SK-N-SH (cell line): Measurements from ENCODE around the gene HEPH. TPM values are rescaled to one million over a fixed set of nuclear protein-coding genes. Genes with fewer than 3 reads are reported as not detected.

ENCODE experiments used
- CTCF ChIA-PET: fragments of 300-600, 350-600 bp; formaldehyde crosslinking; extraction: SDS; loops from one replicate; lab custom pipeline; 2021; lab: Yijun Ruan, JAX
- POLR2A ChIA-PET: fragments of 350-600 bp; sonication (Branson Sonifier 250); formaldehyde crosslinking; extraction: SDS; loops from one replicate; lab custom pipeline; 2020; ENCODE audit warnings: antibody characterized with exemption, inconsistent platforms; lab: Yijun Ruan, JAX
- DNase-seq: peaks from one replicate; pipeline ENCODE4 v3.0.0; 2012
- H2AFZ ChIP-seq: fragments of 200-600 bp; sonication (generic); 2 replicates; pipeline ENCODE4 v1.8.1; 2016; ENCODE audit warnings: antibody characterized with exemption, mild to moderate bottlenecking, low read depth
- H3F3A ChIP-seq: fragments of 200-600 bp; sonication (generic); replicated peaks from 2 replicates; pipeline ENCODE3; 2016; ENCODE audit warnings: antibody characterized with exemption, mild to moderate bottlenecking; ENCODE audit not compliant: insufficient read depth
- H3K27ac ChIP-seq, 2 experiments: fragments of 200-500 bp in 1 of 2; fragments of 200-600 bp in 1 of 2; sonication (Bioruptor generic) in 1 of 2; sonication (generic), shearing (Covaris generic) in 1 of 2; 2 replicates each; pipeline versions ENCODE4 v1.5.1 to v1.6.1; 2014 to 2016; ENCODE audit warnings: low read depth in 2 of 2, inconsistent platforms in 1 of 2, low read length in 1 of 2, mild to moderate bottlenecking in 1 of 2, mixed read lengths in 1 of 2
- H3K27me3 ChIP-seq: fragments of 200-600 bp; sonication (generic), shearing (Covaris generic); 2 replicates; pipeline ENCODE4 v1.6.1; 2016; ENCODE audit warnings: mixed run types; ENCODE audit not compliant: insufficient read depth
- H3K36me3 ChIP-seq, 2 experiments: fragments of 200-500 bp in 1 of 2; fragments of 200-600 bp in 1 of 2; sonication (Bioruptor generic) in 1 of 2; sonication (generic) in 1 of 2; replicated peaks in 1 of 2; 2 replicates each; pipeline versions ENCODE3 to v1.5.1; 2014 to 2016; ENCODE audit warnings: low read length in 1 of 2, mild to moderate bottlenecking in 1 of 2; ENCODE audit not compliant: insufficient read depth in 2 of 2, control insufficient read depth in 1 of 2
- H3K4me1 ChIP-seq, 2 experiments: fragments of 200-500 bp in 1 of 2; fragments of 200-600 bp in 1 of 2; sonication (Bioruptor generic) in 1 of 2; sonication (generic), shearing (Covaris generic) in 1 of 2; 2 replicates each; pipeline versions ENCODE4 v1.5.1 to v1.6.1; 2014 to 2016; ENCODE audit warnings: low read depth in 1 of 2, low read length in 1 of 2, mixed run types in 1 of 2; ENCODE audit not compliant: insufficient read depth in 2 of 2, control insufficient read depth in 1 of 2
- H3K4me2 ChIP-seq: fragments of 200-600 bp; sonication (generic), shearing (Covaris generic); 2 replicates; pipeline ENCODE4 v1.6.1; 2017; ENCODE audit warnings: mixed run types
- H3K4me3 ChIP-seq, 2 experiments: fragments of 200-500 bp in 1 of 2; fragments of 200-600 bp in 1 of 2; sonication (Bioruptor generic) in 1 of 2; sonication (generic), shearing (Covaris generic) in 1 of 2; 2 replicates each; pipeline versions ENCODE4 v1.5.1 to v1.8.1; 2014 to 2016; ENCODE audit warnings: low read depth in 2 of 2, inconsistent platforms in 1 of 2, low read length in 1 of 2, mild to moderate bottlenecking in 1 of 2, mixed read lengths in 1 of 2, moderate library complexity in 1 of 2
- H3K79me2 ChIP-seq: fragments of 200-600 bp; sonication (generic); 2 replicates; pipeline ENCODE4 v1.8.1; 2017; ENCODE audit warnings: mild to moderate bottlenecking; ENCODE audit not compliant: insufficient read depth
- H3K9ac ChIP-seq: fragments of 200-600 bp; sonication (generic); 2 replicates; pipeline ENCODE4 v1.6.1; 2017; ENCODE audit warnings: mixed run types
- H3K9me2 ChIP-seq: fragments of 200-600 bp; sonication (generic); 2 replicates; pipeline ENCODE4 v1.6.1; 2017; ENCODE audit warnings: mixed run types
- H3K9me3 ChIP-seq: fragments of 200-600 bp; sonication (generic); 2 replicates; pipeline ENCODE4 v1.6.1; 2017; ENCODE audit warnings: mixed run types, mild to moderate bottlenecking, moderate library complexity
- H4K20me1 ChIP-seq: fragments of 200-600 bp; sonication (generic); 2 replicates; pipeline ENCODE4 v1.6.1; 2017; ENCODE audit warnings: mild to moderate bottlenecking, mixed run types; ENCODE audit not compliant: insufficient read depth
- CHD2 ChIP-seq: fragments of 150-350 bp; IDR thresholded peaks from 2 replicates; pipeline ENCODE4 v1.6.1; 2018; ENCODE audit warnings: low read length; ENCODE audit not compliant: partially characterized antibody
- CTCF ChIP-seq: fragments of 200-600 bp; sonication (generic); IDR thresholded peaks from 2 replicates; pipeline ENCODE4 v1.6.1; 2017; ENCODE audit warnings: antibody characterized with exemption, mild to moderate bottlenecking, moderate library complexity
- EP300 ChIP-seq, 2 experiments: IDR thresholded peaks; 2 replicates each; pipeline versions ENCODE4 v1.4.0 to v1.6.1; 2012; ENCODE audit warnings: borderline replicate concordance in 1 of 2, low read depth in 1 of 2, low read length in 1 of 2
- EZH2phosphoT487 ChIP-seq: fragments of 200-600 bp; sonication (generic); IDR thresholded peaks from 2 replicates; pipeline ENCODE4 v1.6.1; 2017; ENCODE audit warnings: low read depth, mixed run types, mild to moderate bottlenecking, antibody characterized with exemption, moderate library complexity, borderline replicate concordance
- FOSL2 ChIP-seq: IDR thresholded peaks from 2 replicates; pipeline ENCODE4 v1.4.0; 2012; ENCODE audit warnings: low read depth, mild to moderate bottlenecking, moderate library complexity, borderline replicate concordance
- FOXM1 ChIP-seq: IDR thresholded peaks from 2 replicates; pipeline ENCODE4 v1.4.0; 2012; ENCODE audit warnings: low read depth, mild to moderate bottlenecking
- GABPA ChIP-seq: IDR thresholded peaks from 2 replicates; pipeline ENCODE4 v1.4.0; 2012; ENCODE audit warnings: low read depth, mild to moderate bottlenecking
- GATA2 ChIP-seq: sonication (generic); formaldehyde crosslinking; IDR thresholded peaks from 2 replicates; pipeline ENCODE4 v1.5.0; 2020; ENCODE audit warnings: mild to moderate bottlenecking, missing genetic modification reagents
- IRF3 ChIP-seq: fragments of 150-350 bp; IDR thresholded peaks from 2 replicates; pipeline ENCODE4 v1.6.1; 2016; ENCODE audit warnings: mild to moderate bottlenecking, low read depth, low read length
- MAX ChIP-seq: IDR thresholded peaks from 2 replicates; pipeline ENCODE4 v1.4.0; 2012; ENCODE audit warnings: low read depth
- PBX3 ChIP-seq: IDR thresholded peaks from 2 replicates; pipeline ENCODE4; 2012
- RAD21 ChIP-seq: IDR thresholded peaks from 2 replicates; pipeline ENCODE4 v1.6.1; 2012; ENCODE audit warnings: mild to moderate bottlenecking, low read length
- REST ChIP-seq: IDR thresholded peaks from 2 replicates; pipeline ENCODE4 v1.6.1; 2012; ENCODE audit warnings: mild to moderate bottlenecking, low read depth, low read length, moderate library complexity
- RFX5 ChIP-seq: IDR thresholded peaks from 2 replicates; pipeline ENCODE4 v1.6.1; 2012; ENCODE audit warnings: mild to moderate bottlenecking, improper control_type of control experiment, low read length
- RXRA ChIP-seq: IDR thresholded peaks from 2 replicates; pipeline ENCODE4 v1.4.0; 2012; ENCODE audit warnings: low read depth, mild to moderate bottlenecking, borderline replicate concordance
- TEAD4 ChIP-seq: IDR thresholded peaks from 2 replicates; pipeline ENCODE4 v1.4.0; 2012; ENCODE audit warnings: mild to moderate bottlenecking, borderline replicate concordance; ENCODE audit not compliant: insufficient read depth
- USF2 ChIP-seq: fragments of 150-350 bp; IDR thresholded peaks from 2 replicates; pipeline ENCODE4 v1.6.1; 2017; ENCODE audit warnings: antibody characterized with exemption, low read length, low read depth, borderline replicate concordance
- ZBTB33 ChIP-seq: IDR thresholded peaks from 2 replicates; pipeline ENCODE4 v1.4.0; 2012; ENCODE audit warnings: low read depth, borderline replicate concordance
- polyA plus RNA-seq, 3 experiments: library from polyadenylated mRNA; depleted of rRNA; stranded (reverse); fragments of >200 nt; gene quantifications; 2 replicates each; pipeline ENCODE4 v1.2.3, GENCODE V29; 2012

HEPH gene
- polyA plus RNA-seq, 1 of the 3 experiments (the other 2 are of a cell fraction): 8.6 TPM

- TF ChIP-seq REST (no peak), RXRA (no peak), CHD2 (no peak), ZBTB33 (no peak), FOXM1 (no peak), USF2 (no peak), EP300 (IDR thresholded peaks at IDR 0.05; ENCODE audit: borderline replicate concordance in 1 of 2, low read depth in 1 of 2, low read length in 1 of 2) (no peak), RAD21 (no peak)
Measured at GRCh38 chrX:66255359-66255967, 91.4 kb downstream of the HEPH start (continued).

- no peak for DNase-seq
- ChIA-PET CTCF (no interaction called here), POLR2A (no interaction called here)
- Histone ChIP-seq H3K36me3 (no peaks in the 10 kb centered on the region), H3K9ac (no peak overlapping the region), H3K4me1 (no peaks in the 10 kb centered on the region), H3K27ac (no peak overlapping the region), H3K9me3 (no peaks in the 10 kb centered on the region), H3K79me2 (no peaks in the 10 kb centered on the region), H2AFZ (no peak overlapping the region), H3K4me3 (no peak overlapping the region), H3K9me2 (no peaks in the 10 kb centered on the region), H3F3A (no peaks in the 10 kb centered on the region), H4K20me1 (no peaks in the 10 kb centered on the region), H3K27me3 (no peaks in the 10 kb centered on the region), H3K4me2 (no peak overlapping the region)
- TF ChIP-seq FOXM1 (no peak), GATA2 (no peak), USF2 (no peak), MAX (no peak), RAD21 (no peak), IRF3 (no peak), CTCF (no peak), FOSL2 (no peak), RFX5 (no peak), TEAD4 (no peak), PBX3 (no peak), GABPA (no peak), EZH2phosphoT487 (no peak)
Measured at GRCh38 chrX:66262807-66263206, 98.8 kb downstream of the HEPH start.
